ENCODE data around the gene DMD. TPM values are rescaled to one million over a fixed set of nuclear protein-coding genes. Genes with fewer than 3 reads are reported as not detected.
A peak's percentile ranks its signal among the peaks of the same experiment; 100 is the strongest.

Gene DMD
- polyA plus RNA-seq, 2 of the 4 experiments (the other 2 are of a cell fraction) = 0.03 TPM; not detected in 1

DNA sequence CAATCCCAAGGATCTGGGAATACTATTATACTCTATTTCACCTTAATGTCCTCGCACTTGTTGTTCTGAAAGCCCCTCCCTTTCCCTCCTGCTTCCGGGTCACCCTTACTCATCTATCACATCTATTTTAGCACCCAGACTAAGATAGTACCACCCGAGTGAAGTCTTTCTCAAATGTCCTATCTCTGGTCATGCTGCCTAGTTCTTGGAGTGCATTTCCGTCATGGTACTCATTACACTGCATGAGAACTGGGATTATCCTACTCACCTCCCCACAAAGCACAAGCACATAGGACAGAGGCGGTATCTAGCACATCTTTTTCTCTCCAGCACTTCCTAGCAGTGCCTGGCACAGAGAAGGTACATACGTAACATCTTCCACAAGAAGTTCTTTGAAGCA lies 1195.2 kb downstream of the DMD start:
- FAIRE-seq (no peak), ATAC-seq (no peak), DNase-seq (ENCODE audit: low read depth in 1 of 2, low spot score in 1 of 2) (no peak)
- ChIA-PET CTCF (no interaction called here), POLR2A (no interaction called here)
- Histone ChIP-seq H3K9me3 (no peaks in the 10 kb centered on the region), H3K4me2 (no peak overlapping the region), H3K4me3 (no peak overlapping the region), H3K4me1 (no peaks in the 10 kb centered on the region), H3K27ac (no peak overlapping the region)
- TF ChIP-seq SMC3 (IDR thresholded peaks at IDR 0.05) (no peak), EHMT2 (IDR thresholded peaks at IDR 0.05; ENCODE audit: low read depth) (no peak), CHD4 (IDR thresholded peaks at IDR 0.05; ENCODE audit: borderline replicate concordance) (no peak), NPAS2 (CRISPR knock-in tag; IDR thresholded peaks at IDR 0.05; ENCODE audit: borderline replicate concordance) (no peak), KDM1A (IDR thresholded peaks at IDR 0.05; ENCODE audit: low read depth) (no peak), HOXB5 (CRISPR knock-in tag; IDR thresholded peaks at IDR 0.05) (no peak), CEBPB (IDR thresholded peaks at IDR 0.05) (no peak), CBX2 (IDR thresholded peaks at IDR 0.05; ENCODE audit: borderline replicate concordance, low read depth) (no peak), MAFK (IDR thresholded peaks at IDR 0.05; ENCODE audit: partially characterized antibody) (no peak), E2F6 (IDR thresholded peaks at IDR 0.05; ENCODE audit: borderline replicate concordance, low read depth) (no peak), TP53 (CRISPR knock-in tag; IDR thresholded peaks at IDR 0.05) (no peak), ZC3H11A (IDR thresholded peaks at IDR 0.05) (no peak), POLR2A (IDR thresholded peaks at IDR 0.05; ENCODE audit: low read length) (no peak), HOXB13 (CRISPR knock-in tag; IDR thresholded peaks at IDR 0.05; ENCODE audit: low read depth) (no peak), ZSCAN20 (CRISPR knock-in tag; IDR thresholded peaks at IDR 0.05) (no peak)
- WGBS (ENCODE audit: missing lambda C conversion rate) = 29% methylated on average over 6 of the region's 6 CpGs

DNA sequence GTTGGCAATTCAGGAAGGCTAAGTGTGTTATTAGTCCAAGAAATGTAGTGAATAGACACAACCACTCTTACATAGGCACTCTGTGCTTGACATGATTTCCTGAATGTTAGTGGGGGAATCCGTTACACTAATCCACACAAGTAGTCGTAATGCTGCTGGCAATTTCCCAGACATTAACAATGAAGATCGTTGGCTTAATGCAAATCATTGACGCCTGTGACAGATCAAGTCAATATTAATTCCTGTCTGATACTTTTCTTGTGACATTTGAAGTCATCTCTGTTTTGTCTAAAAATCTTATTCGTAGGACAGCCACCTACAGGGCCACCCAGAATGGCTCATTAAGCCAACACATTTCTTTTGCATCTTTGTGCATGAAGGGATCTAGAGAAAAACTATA lies 1200.4 kb downstream of the DMD start:
- 8% methylated on average over 5 of the region's 5 CpGs for WGBS (ENCODE audit: missing lambda C conversion rate)
- peak; percentile 72 for FAIRE-seq
- ChIA-PET POLR2A (no interaction called here), CTCF (no interaction called here)
- H3K4me1 ChIP-seq = no peaks in the 10 kb centered on the region
- no peak overlapping the region for H3K4me3 ChIP-seq
- DNase-seq (ENCODE audit: low read depth in 1 of 2, low spot score in 1 of 2) = no peak
- TF ChIP-seq JUNB (IDR thresholded peaks at IDR 0.05) (no peak), FOXS1 (CRISPR knock-in tag; IDR thresholded peaks at IDR 0.05) (no peak), KDM1A (IDR thresholded peaks at IDR 0.05; ENCODE audit: low read depth) (no peak), BHLHE40 (IDR thresholded peaks at IDR 0.05; ENCODE audit: low read depth, low read length) (no peak), CBX8 (IDR thresholded peaks at IDR 0.05) (no peak), PBX3 (IDR thresholded peaks at IDR 0.05) (no peak), ZSCAN20 (CRISPR knock-in tag; IDR thresholded peaks at IDR 0.05) (no peak)
- TF ChIP-seq, protein P1, sequence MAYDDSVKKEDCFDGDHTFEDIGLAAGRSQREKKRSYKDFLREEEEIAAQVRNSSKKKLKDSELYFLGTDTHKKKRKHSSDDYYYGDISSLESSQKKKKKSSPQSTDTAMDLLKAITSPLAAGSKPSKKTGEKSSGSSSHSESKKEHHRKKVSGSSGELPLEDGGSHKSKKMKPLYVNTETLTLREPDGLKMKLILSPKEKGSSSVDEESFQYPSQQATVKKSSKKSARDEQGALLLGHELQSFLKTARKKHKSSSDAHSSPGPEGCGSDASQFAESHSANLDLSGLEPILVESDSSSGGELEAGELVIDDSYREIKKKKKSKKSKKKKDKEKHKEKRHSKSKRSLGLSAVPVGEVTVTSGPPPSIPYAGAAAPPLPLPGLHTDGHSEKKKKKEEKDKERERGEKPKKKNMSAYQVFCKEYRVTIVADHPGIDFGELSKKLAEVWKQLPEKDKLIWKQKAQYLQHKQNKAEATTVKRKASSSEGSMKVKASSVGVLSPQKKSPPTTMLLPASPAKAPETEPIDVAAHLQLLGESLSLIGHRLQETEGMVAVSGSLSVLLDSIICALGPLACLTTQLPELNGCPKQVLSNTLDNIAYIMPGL (CRISPR knock-in tag; IDR thresholded peaks at IDR 0.05; ENCODE audit: borderline replicate concordance) = no peak
- TF ChIP-seq, protein P2, sequence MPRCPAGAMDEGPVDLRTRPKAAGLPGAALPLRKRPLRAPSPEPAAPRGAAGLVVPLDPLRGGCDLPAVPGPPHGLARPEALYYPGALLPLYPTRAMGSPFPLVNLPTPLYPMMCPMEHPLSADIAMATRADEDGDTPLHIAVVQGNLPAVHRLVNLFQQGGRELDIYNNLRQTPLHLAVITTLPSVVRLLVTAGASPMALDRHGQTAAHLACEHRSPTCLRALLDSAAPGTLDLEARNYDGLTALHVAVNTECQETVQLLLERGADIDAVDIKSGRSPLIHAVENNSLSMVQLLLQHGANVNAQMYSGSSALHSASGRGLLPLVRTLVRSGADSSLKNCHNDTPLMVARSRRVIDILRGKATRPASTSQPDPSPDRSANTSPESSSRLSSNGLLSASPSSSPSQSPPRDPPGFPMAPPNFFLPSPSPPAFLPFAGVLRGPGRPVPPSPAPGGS (IDR thresholded peaks at IDR 0.05) = no peak
- H3K27ac ChIP-seq = no peak overlapping the region
- no peaks in the 10 kb centered on the region for H3K9me3 ChIP-seq
- no peak overlapping the region for H3K4me2 ChIP-seq
- ATAC-seq = no peak

- no peaks in the 10 kb centered on the region for H3K9me3 ChIP-seq
- H3K4me3 ChIP-seq = no peak overlapping the region
- no peaks in the 10 kb centered on the region for H3K4me1 ChIP-seq
- H3K4me2 ChIP-seq = no peak overlapping the region
- H3K27ac ChIP-seq = no peak overlapping the region
- no peak for ATAC-seq
- FAIRE-seq = peak; percentile 51
- 19% methylated on average over 4 of the region's 4 CpGs for WGBS (ENCODE audit: missing lambda C conversion rate)
- no peak for DNase-seq (ENCODE audit: low read depth in 1 of 2, low spot score in 1 of 2)
- ChIA-PET CTCF (no interaction called here), POLR2A (no interaction called here)
- TF ChIP-seq, protein P3, sequence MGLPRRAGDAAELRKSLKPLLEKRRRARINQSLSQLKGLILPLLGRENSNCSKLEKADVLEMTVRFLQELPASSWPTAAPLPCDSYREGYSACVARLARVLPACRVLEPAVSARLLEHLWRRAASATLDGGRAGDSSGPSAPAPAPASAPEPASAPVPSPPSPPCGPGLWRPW (IDR thresholded peaks at IDR 0.05) = no peak
- TF ChIP-seq ZC3H11A (IDR thresholded peaks at IDR 0.05) = no peak
- TF ChIP-seq RAD21 (conservative IDR thresholded peaks at IDR 0.05 in 1 of 2, IDR thresholded peaks at IDR 0.05 in 1 of 2) = no peak
- no peak for TF ChIP-seq KDM1A (IDR thresholded peaks at IDR 0.05; ENCODE audit: low read depth)
- TF ChIP-seq RFX5 (IDR thresholded peaks at IDR 0.05) = no peak
- TF ChIP-seq HEYL (CRISPR knock-in tag; IDR thresholded peaks at IDR 0.05) = no peak
- TF ChIP-seq SMC3 (IDR thresholded peaks at IDR 0.05) = no peak
- no peak for TF ChIP-seq POLR2AphosphoS2 (conservative IDR thresholded peaks at IDR 0.05; ENCODE audit: low read length)
- TF ChIP-seq, protein P4, sequence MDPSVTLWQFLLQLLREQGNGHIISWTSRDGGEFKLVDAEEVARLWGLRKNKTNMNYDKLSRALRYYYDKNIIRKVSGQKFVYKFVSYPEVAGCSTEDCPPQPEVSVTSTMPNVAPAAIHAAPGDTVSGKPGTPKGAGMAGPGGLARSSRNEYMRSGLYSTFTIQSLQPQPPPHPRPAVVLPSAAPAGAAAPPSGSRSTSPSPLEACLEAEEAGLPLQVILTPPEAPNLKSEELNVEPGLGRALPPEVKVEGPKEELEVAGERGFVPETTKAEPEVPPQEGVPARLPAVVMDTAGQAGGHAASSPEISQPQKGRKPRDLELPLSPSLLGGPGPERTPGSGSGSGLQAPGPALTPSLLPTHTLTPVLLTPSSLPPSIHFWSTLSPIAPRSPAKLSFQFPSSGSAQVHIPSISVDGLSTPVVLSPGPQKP (IDR thresholded peaks at IDR 0.05; ENCODE audit: low read depth, low read length) = no peak
- TF ChIP-seq KDM5A (IDR thresholded peaks at IDR 0.05) = no peak
- TF ChIP-seq CEBPB (IDR thresholded peaks at IDR 0.05) = no peak
- TF ChIP-seq MYC (IDR thresholded peaks at IDR 0.05; ENCODE audit: borderline replicate concordance, low read length) = no peak
- no peak for TF ChIP-seq RCOR1 (IDR thresholded peaks at IDR 0.05; ENCODE audit: low read depth, low read length)
- TF ChIP-seq HOXB5 (CRISPR knock-in tag; IDR thresholded peaks at IDR 0.05) = no peak
- no peak for TF ChIP-seq CHD4 (IDR thresholded peaks at IDR 0.05; ENCODE audit: borderline replicate concordance)
- TF ChIP-seq TP53 (CRISPR knock-in tag; IDR thresholded peaks at IDR 0.05) = no peak
These were observed 1201.1 kb downstream of the DMD start for GRCh38 chrX:32010212-32010611.

Data from A549 (cell line).